Right atrium auricular region (tissue), 2 donors: ENCODE data around the gene CCDC92B. TPM values are rescaled to one million over a fixed set of nuclear protein-coding genes. Genes with fewer than 3 reads are reported as not detected.

ENCODE experiments used
- DNase-seq: peaks from one replicate; pipeline ENCODE4 v3.0.0-alpha.2; 2019; ENCODE audit warnings: low spot score
- H3K27ac ChIP-seq, 2 donors: fragments of 200-600 bp; sonication (generic); 1 replicate in 1 of 2; 2 replicates in 1 of 2; pipeline ENCODE4 v1.5.1; 2016 to 2019
- H3K27me3 ChIP-seq, 2 donors: fragments of 200-600 bp; sonication (generic); one replicate each; pipeline versions ENCODE4 v1.5.1 to v1.6.0; 2017 to 2019
- H3K36me3 ChIP-seq: fragments of 200-600 bp; sonication (generic); one replicate; pipeline ENCODE4 v1.5.1; 2016
- H3K4me1 ChIP-seq, 2 donors: fragments of 200-600 bp; sonication (generic); one replicate each; pipeline versions ENCODE4 v1.5.1 to v1.6.0; 2017 to 2019
- H3K4me3 ChIP-seq, 2 donors: fragments of 200-600 bp; sonication (generic); 1 replicate in 1 of 2; 2 replicates in 1 of 2; pipeline ENCODE4 v1.5.1; 2017 to 2019; ENCODE audit warnings: mild to moderate bottlenecking in 1 of 2, moderate library complexity in 1 of 2
- H3K9me3 ChIP-seq, 2 donors: fragments of 200-600 bp; sonication (generic); one replicate each; pipeline ENCODE4 v1.5.1; 2019
- CTCF ChIP-seq, 2 donors: fragments of 200-600 bp; sonication (generic); IDR thresholded peaks; one replicate each; pipeline ENCODE4 v1.5.1; 2019; ENCODE audit warnings: antibody characterized with exemption in 2 of 2
- total RNA-seq, 2 donors: library from RNA; depleted of rRNA; stranded (reverse); fragments of >200 nt; gene quantifications; one replicate each; pipeline ENCODE4 v1.1.0, GENCODE V29; 2016

The CCDC92B gene
- total RNA-seq, 2 donors from 2014 or later = not detected

GRCh38 chr17:2796164-2797125 lies 47.0 kb upstream of the CCDC92B start, which contains the start of gene RAP1GAP2:
TSS of gene RAP1GAP2 (plus strand) at chr17:2796438. CDS start at chr17:2796528, 90 bp downstream.
- Histone ChIP-seq H3K9me3 (no peaks in the 10 kb centered on the region), H3K4me3 (peak within 1 kb of the TSS in 1 of 2 donors; percentile 27), H3K36me3 (no peaks in the 10 kb centered on the region), H3K27ac (no peak within 1 kb of the TSS), H3K4me1 (peaks cover 0 to 19% of the 10 kb centered on the region in 2 donors), H3K27me3 (no peaks in the 10 kb centered on the region)
- peak; percentile 60 for DNase-seq
- no peak for TF ChIP-seq CTCF (IDR thresholded peaks at IDR 0.05)

GRCh38 chr17:2795441-2796163 lies 46.1 kb upstream of the CCDC92B start:
- no peak for DNase-seq
- H3K4me3 ChIP-seq = peak overlapping the region in 1 of 2 donors; percentile 27
- no peak overlapping the region for H3K27ac ChIP-seq
- H3K4me1 ChIP-seq = peaks cover 0 to 19% of the 10 kb centered on the region in 2 donors
- H3K27me3 ChIP-seq = no peaks in the 10 kb centered on the region
- no peaks in the 10 kb centered on the region for H3K36me3 ChIP-seq
- no peak for TF ChIP-seq CTCF (IDR thresholded peaks at IDR 0.05)
- H3K9me3 ChIP-seq = no peaks in the 10 kb centered on the region

GRCh38 chr17:2794111-2794803 lies 44.8 kb upstream of the CCDC92B start:
- H3K36me3 ChIP-seq = no peaks in the 10 kb centered on the region
- H3K9me3 ChIP-seq = no peaks in the 10 kb centered on the region
- TF ChIP-seq CTCF (IDR thresholded peaks at IDR 0.05) = no peak
- no peak overlapping the region for H3K4me3 ChIP-seq
- DNase-seq = no peak
- no peak overlapping the region for H3K27ac ChIP-seq
- H3K4me1 ChIP-seq = peaks cover 0 to 7% of the 10 kb centered on the region in 2 donors
- no peaks in the 10 kb centered on the region for H3K27me3 ChIP-seq

- no peak for DNase-seq
- Histone ChIP-seq H3K4me1 (no peaks in the 10 kb centered on the region), H3K9me3 (no peaks in the 10 kb centered on the region), H3K27ac (no peak overlapping the region), H3K27me3 (no peaks in the 10 kb centered on the region), H3K36me3 (no peaks in the 10 kb centered on the region), H3K4me3 (no peak overlapping the region)
- TF ChIP-seq CTCF (IDR thresholded peaks at IDR 0.05) = no peak
These were observed 43.1 kb upstream of the CCDC92B start for GRCh38 chr17:2792366-2793169.

GRCh38 chr17:2789700-2790099 lies 40.2 kb upstream of the CCDC92B start:
- Histone ChIP-seq H3K4me1 (peaks cover 0 to 7% of the 10 kb centered on the region in 2 donors), H3K9me3 (no peaks in the 10 kb centered on the region), H3K27ac (no peak overlapping the region), H3K36me3 (no peaks in the 10 kb centered on the region), H3K4me3 (no peak overlapping the region), H3K27me3 (no peaks in the 10 kb centered on the region)
- no peak for TF ChIP-seq CTCF (IDR thresholded peaks at IDR 0.05)
- DNase-seq = no peak
